Keratinocyte (primary cell): Measurements from ENCODE around the gene PLCL2. TPM values are rescaled to one million over a fixed set of nuclear protein-coding genes. Genes with fewer than 3 reads are reported as not detected.

Source experiments
- DNase-seq: peaks from one replicate; pipeline ENCODE4 v3.0.0-alpha.2; 2011; ENCODE audit warnings: low read depth, missing footprints, low spot score
- FAIRE-seq: peaks from 2 replicates; lab custom pipeline; 2011; peaks lifted over from hg19 to GRCh38; lab: Jason Lieb, UNC
- H2AFZ ChIP-seq: 2 replicates; pipeline ENCODE4 v1.6.0; 2012; ENCODE audit warnings: low read length, control low read depth, inconsistent platforms; ENCODE audit not compliant: control insufficient read depth
- H3K27ac ChIP-seq: 2 replicates; pipeline ENCODE4 v1.5.1; 2011; ENCODE audit warnings: low read length; ENCODE audit not compliant: control insufficient read depth, insufficient read depth
- H3K27me3 ChIP-seq: 3 replicates; pipeline ENCODE4 v1.6.0; 2011; ENCODE audit warnings: low read length; ENCODE audit not compliant: control insufficient read depth, insufficient read depth; ENCODE audit errors: extremely low read depth
- H3K36me3 ChIP-seq, 2 experiments: 2 replicates in 1 of 2; 3 replicates in 1 of 2; pipeline ENCODE4 v1.5.1; 2011; ENCODE audit warnings: low read length in 2 of 2, mild to moderate bottlenecking in 1 of 2; ENCODE audit not compliant: control insufficient read depth in 2 of 2, insufficient read depth in 2 of 2; ENCODE audit errors: extremely low read depth in 1 of 2
- H3K4me1 ChIP-seq: 3 replicates; pipeline ENCODE4 v1.5.1; 2011; ENCODE audit warnings: low read length; ENCODE audit not compliant: control insufficient read depth, insufficient read depth; ENCODE audit errors: extremely low read depth
- H3K4me2 ChIP-seq: 3 replicates; pipeline ENCODE4 v1.6.0; 2011; ENCODE audit warnings: low read depth, low read length; ENCODE audit not compliant: control insufficient read depth, insufficient read depth; ENCODE audit errors: extremely low read depth
- H3K4me3 ChIP-seq, 3 experiments: fragments of 200-600 bp in 1 of 3; sonication (generic) in 1 of 3; 2 replicates in 2 of 3; 3 replicates in 1 of 3; pipeline ENCODE4 v1.5.1; 2011 to 2016; ENCODE audit warnings: low read length in 3 of 3, mild to moderate bottlenecking in 3 of 3, control low read depth in 2 of 3, inconsistent platforms in 1 of 3, low read depth in 1 of 3, mixed read lengths in 1 of 3, mixed run types in 1 of 3, moderate library complexity in 1 of 3; ENCODE audit not compliant: control insufficient read depth in 2 of 3, insufficient read depth in 2 of 3; ENCODE audit errors: extremely low read depth in 1 of 3
- H3K79me2 ChIP-seq: 2 replicates; pipeline ENCODE4 v1.6.0; 2012; ENCODE audit warnings: low read length; ENCODE audit not compliant: control insufficient read depth, insufficient read depth
- H3K9ac ChIP-seq: 3 replicates; pipeline ENCODE4 v1.6.0; 2011; ENCODE audit warnings: low read length; ENCODE audit not compliant: control insufficient read depth, insufficient read depth; ENCODE audit errors: extremely low read depth
- H3K9me1 ChIP-seq: 3 replicates; pipeline ENCODE4 v1.6.0; 2011; ENCODE audit warnings: low read length; ENCODE audit not compliant: control insufficient read depth, insufficient read depth; ENCODE audit errors: extremely low read depth
- H3K9me3 ChIP-seq: 2 replicates; pipeline ENCODE4 v1.5.1; 2012; ENCODE audit warnings: low read depth, low read length; ENCODE audit not compliant: control insufficient read depth
- H4K20me1 ChIP-seq: 3 replicates; pipeline ENCODE4 v1.6.0; 2011; ENCODE audit warnings: low read length; ENCODE audit not compliant: control insufficient read depth, insufficient read depth; ENCODE audit errors: extremely low read depth
- CTCF ChIP-seq, 3 experiments: IDR thresholded peaks in 1 of 3; conservative IDR thresholded peaks in 1 of 3; optimal IDR thresholded peaks in 1 of 3; 2 replicates in 2 of 3; 3 replicates in 1 of 3; pipeline versions ENCODE3 to v1.5.1; 2011; ENCODE audit warnings: low read length in 3 of 3, mild to moderate bottlenecking in 3 of 3, moderate library complexity in 2 of 3, control low read depth in 1 of 3, inconsistent platforms in 1 of 3; ENCODE audit not compliant: insufficient read depth in 2 of 3; ENCODE audit errors: extremely low read depth in 1 of 3
- EZH2 ChIP-seq: IDR thresholded peaks from one replicate; pipeline ENCODE4 v1.6.1; 2012; ENCODE audit warnings: inconsistent platforms, mild to moderate bottlenecking, low read length, moderate library complexity
- dilution Hi-C: fragments of 300-500 bp; cut with MboI; formaldehyde crosslinking; loops from one replicate; pipeline ENCODE4 v1.7.0; 2020; ENCODE audit warnings: low sequenced_read_pairs; ENCODE audit not compliant: extremely low pct_ligation_motif_present
- polyA plus RNA-seq, 5 experiments: library from polyadenylated mRNA; depleted of rRNA in 3 of 5; stranded (reverse) in 3 of 5; stranded (forward) in 1 of 5; unstranded in 1 of 5; fragments of >200 nt; gene quantifications; 1 replicate in 1 of 5; 2 replicates in 3 of 5; 3 replicates in 1 of 5; pipeline versions ENCODE4 v1.2.1 to v1.2.3, GENCODE V29; 2011 to 2012; ENCODE audit warnings: missing spikeins in 2 of 5, low read depth in 1 of 5, low replicate concordance in 1 of 5

PLCL2 gene
- polyA plus RNA-seq, 1 donor (not counting 4 experiments of a cell fraction or from before 2014, with no cell fraction given) = 0.20 TPM

GRCh38 chr3:16888785-16889607 is 4.2 kb downstream of the PLCL2 start:
- no peaks in the 10 kb centered on the region for H3K4me1 ChIP-seq

GRCh38 chr3:16890597-16891333 is 6.0 kb downstream of the PLCL2 start:
- FAIRE-seq = no peak
- dilution Hi-C loops = no loop called here
- H3K4me2 ChIP-seq = no peak overlapping the region
- no peaks in the 10 kb centered on the region for H3K9me1 ChIP-seq
- no peaks in the 10 kb centered on the region for H4K20me1 ChIP-seq
- H3K36me3 ChIP-seq = no peaks in the 10 kb centered on the region
- no peak overlapping the region for H3K4me3 ChIP-seq
- H2AFZ ChIP-seq = no peak overlapping the region
- H3K79me2 ChIP-seq = no peaks in the 10 kb centered on the region
- DNase-seq = no peak
- no peak for TF ChIP-seq EZH2
- no peak for TF ChIP-seq CTCF (optimal IDR thresholded peaks at IDR 0.05 in 1 of 3, IDR thresholded peaks at IDR 0.05 in 1 of 3, conservative IDR thresholded peaks at IDR 0.05 in 1 of 3; ENCODE audit: extremely low read depth in 1 of 3, insufficient read depth in 2 of 3, low read length in 3 of 3)
- no peaks in the 10 kb centered on the region for H3K4me1 ChIP-seq
- H3K9me3 ChIP-seq = no peaks in the 10 kb centered on the region
- no peak overlapping the region for H3K9ac ChIP-seq
- H3K27ac ChIP-seq = no peak overlapping the region
- H3K27me3 ChIP-seq = no peaks in the 10 kb centered on the region

More at GRCh38 chr3:16888785-16889607, 4.2 kb downstream of the PLCL2 start:
- H3K36me3 ChIP-seq = no peaks in the 10 kb centered on the region
- no peaks in the 10 kb centered on the region for H3K9me1 ChIP-seq
- H4K20me1 ChIP-seq = no peaks in the 10 kb centered on the region
- dilution Hi-C loops = no loop called here
- H3K27ac ChIP-seq = no peak overlapping the region
- no peak overlapping the region for H3K9ac ChIP-seq
- H3K79me2 ChIP-seq = no peaks in the 10 kb centered on the region
- no peaks in the 10 kb centered on the region for H3K9me3 ChIP-seq
- no peak for FAIRE-seq
- TF ChIP-seq EZH2 (no peak), CTCF (optimal IDR thresholded peaks at IDR 0.05 in 1 of 3, IDR thresholded peaks at IDR 0.05 in 1 of 3, conservative IDR thresholded peaks at IDR 0.05 in 1 of 3; ENCODE audit: extremely low read depth in 1 of 3, insufficient read depth in 2 of 3, low read length in 3 of 3) (no peak)
- H3K4me3 ChIP-seq = no peak overlapping the region
- no peak overlapping the region for H2AFZ ChIP-seq
- H3K27me3 ChIP-seq = peaks cover 9% of the 10 kb centered on the region
- H3K4me2 ChIP-seq = no peak overlapping the region
- no peak for DNase-seq
